GM12873 (cell line): ENCODE measurements around the gene TTLL8.

Experiments used
- TF ChIP-seq, protein P1 (sequence below): IDR thresholded peaks from 2 replicates; pipeline ENCODE4 v1.5.1; 2012; ENCODE audit warnings: low read depth, mild to moderate bottlenecking, moderate library complexity, low read length, control low read depth; ENCODE audit not compliant: insufficient read depth; ENCODE audit errors: missing control alignments

The TTLL8 gene

GRCh38 chr22:50092342-50092741 lies 34.2 kb upstream of the TTLL8 start:
- TF ChIP-seq, protein P1, sequence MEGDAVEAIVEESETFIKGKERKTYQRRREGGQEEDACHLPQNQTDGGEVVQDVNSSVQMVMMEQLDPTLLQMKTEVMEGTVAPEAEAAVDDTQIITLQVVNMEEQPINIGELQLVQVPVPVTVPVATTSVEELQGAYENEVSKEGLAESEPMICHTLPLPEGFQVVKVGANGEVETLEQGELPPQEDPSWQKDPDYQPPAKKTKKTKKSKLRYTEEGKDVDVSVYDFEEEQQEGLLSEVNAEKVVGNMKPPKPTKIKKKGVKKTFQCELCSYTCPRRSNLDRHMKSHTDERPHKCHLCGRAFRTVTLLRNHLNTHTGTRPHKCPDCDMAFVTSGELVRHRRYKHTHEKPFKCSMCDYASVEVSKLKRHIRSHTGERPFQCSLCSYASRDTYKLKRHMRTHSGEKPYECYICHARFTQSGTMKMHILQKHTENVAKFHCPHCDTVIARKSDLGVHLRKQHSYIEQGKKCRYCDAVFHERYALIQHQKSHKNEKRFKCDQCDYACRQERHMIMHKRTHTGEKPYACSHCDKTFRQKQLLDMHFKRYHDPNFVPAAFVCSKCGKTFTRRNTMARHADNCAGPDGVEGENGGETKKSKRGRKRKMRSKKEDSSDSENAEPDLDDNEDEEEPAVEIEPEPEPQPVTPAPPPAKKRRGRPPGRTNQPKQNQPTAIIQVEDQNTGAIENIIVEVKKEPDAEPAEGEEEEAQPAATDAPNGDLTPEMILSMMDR = no peak

DNA sequence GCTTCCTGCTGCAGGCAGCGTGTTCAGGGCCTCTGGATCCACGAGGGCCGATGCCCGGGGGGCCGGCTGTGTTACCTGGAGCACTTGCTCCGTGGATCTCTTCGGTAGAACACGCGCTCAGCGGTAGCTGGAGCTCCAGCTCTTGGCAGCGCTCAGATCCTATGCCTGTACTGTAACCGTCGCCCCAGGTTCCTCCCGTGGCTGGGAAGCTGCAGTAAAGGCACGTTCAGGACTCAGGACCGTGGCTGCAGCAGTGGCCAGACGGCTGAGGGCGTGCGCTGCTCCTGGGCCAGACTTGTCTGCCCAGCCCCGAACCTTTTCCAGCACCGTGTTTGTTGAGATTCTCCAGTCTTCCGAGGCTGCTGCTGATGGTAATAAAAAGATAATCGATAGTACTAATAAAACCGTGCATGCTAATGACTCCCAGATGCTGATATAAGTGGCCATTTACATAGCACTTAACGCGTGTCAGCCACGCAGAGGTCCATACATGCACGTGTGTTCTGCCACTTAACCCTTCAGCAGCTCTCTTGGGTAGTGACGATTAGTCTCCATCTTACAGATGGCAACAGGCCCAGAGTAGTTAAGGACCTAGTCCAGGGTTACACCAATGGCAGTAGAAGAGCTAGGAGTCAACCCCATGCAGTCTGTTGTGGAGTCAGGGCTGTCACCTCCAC lies 33.1 kb upstream of the TTLL8 start:
- TF ChIP-seq, protein P1 = no peak

DNA sequence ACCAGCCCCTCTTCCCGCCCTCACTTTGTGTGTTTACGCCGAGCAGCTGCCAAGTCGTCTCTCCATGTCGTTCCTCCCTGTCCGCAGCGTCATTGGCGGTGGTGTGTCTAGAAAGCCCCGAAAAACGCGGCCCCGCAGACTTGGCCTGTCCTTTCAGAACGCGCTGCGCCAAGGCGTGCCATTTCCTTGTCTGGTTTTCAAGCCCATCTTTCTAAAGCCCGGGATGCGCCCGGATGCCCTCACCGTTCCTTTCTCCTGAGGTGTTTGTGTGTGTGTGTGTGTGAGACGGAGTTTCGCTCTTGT lies 32.3 kb upstream of the TTLL8 start:
- TF ChIP-seq, protein P1 = no peak

DNA sequence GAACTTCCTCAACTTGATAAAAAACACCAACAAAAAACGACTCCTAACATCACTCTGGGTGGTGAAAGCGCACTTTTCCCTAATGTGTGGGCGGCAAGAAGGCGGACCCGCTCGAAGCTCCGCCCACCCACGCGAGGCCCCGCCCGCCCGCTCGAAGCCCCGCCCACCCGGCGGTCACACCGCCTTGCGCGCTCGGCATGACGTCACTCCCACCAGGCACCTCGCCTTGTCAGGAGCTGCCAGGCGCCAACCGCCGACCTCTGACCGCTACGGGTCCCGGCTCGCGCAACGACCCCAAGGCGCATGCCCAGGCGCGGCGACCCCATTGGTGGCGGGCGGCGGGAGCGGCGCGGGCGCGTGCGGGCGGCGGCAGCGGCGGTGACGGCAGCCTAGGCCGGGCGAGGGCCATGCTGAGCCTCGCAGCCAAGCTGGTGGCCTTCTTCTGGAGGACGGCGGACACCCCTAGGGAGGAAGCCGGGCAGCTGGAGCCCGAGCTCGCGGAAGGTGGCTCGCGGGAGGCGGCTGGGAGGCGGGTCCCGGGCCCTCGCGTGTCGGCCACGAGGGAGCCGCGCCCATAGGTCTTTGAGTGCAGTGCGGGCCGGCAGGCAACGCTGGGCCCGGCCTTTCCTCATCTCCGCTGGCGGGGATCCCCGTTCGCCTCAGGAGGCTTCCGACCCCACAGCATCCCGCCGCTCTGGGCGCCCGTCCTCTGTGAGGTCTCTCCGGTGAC lies 31.7 kb upstream of the TTLL8 start, which contains the start of gene MOV10L1:
Gene MOV10L1 (plus strand): TSS at position 325 of the 730 bp plus-strand sequence. CDS start 83 bp downstream, at position 408.
- TF ChIP-seq, protein P1 = no peak

GRCh38 chr22:50089231-50089630 lies 31.1 kb upstream of the TTLL8 start:
- TF ChIP-seq, protein P1 = no peak

DNA sequence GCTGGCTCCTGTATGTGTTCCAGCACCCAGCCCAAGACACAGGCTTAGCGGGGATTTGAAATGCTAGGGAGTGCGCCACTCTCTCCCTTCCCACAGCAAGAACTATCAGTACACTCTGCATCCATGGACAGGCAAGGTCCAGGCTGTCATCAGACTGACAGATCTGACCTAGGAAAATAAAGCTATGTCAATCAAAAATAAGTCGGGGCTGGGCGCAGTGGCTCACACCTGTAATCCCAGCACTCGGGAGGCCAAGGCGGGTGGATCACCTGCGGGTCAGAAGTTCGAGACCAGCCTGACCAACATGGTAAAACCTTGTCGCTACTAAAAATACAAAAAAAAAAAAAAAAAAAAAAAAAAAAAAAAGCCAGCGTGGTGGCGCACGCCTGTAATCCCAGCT lies 30.0 kb upstream of the TTLL8 start:
- TF ChIP-seq, protein P1 = no peak

GRCh38 chr22:50087646-50088045 lies 29.5 kb upstream of the TTLL8 start:
- TF ChIP-seq, protein P1 = no peak
